Measurements from ENCODE around the gene TMEM170B.

The TMEM170B gene

GRCh38 chr6:11595903-11596302 is 58.4 kb downstream of the TMEM170B start:
- H3K4me2 ChIP-seq = no peak overlapping the region
- no peak for TF ChIP-seq Cebpa-rat (IDR thresholded peaks at IDR 0.05)
- H3K9me3 ChIP-seq = no peaks in the 10 kb centered on the region
- H3K27ac ChIP-seq = no peak overlapping the region
- H3K9ac ChIP-seq = no peak overlapping the region
- no peak overlapping the region for H3K4me3 ChIP-seq
- peaks cover 8% of the 10 kb centered on the region; the same call in 1 of the 2 replicates for H3K4me1 ChIP-seq
- H3K36me3 ChIP-seq = no peaks in the 10 kb centered on the region
- no peaks in the 10 kb centered on the region for H4K20me1 ChIP-seq
- no peaks in the 10 kb centered on the region for H3K27me3 ChIP-seq

DNA sequence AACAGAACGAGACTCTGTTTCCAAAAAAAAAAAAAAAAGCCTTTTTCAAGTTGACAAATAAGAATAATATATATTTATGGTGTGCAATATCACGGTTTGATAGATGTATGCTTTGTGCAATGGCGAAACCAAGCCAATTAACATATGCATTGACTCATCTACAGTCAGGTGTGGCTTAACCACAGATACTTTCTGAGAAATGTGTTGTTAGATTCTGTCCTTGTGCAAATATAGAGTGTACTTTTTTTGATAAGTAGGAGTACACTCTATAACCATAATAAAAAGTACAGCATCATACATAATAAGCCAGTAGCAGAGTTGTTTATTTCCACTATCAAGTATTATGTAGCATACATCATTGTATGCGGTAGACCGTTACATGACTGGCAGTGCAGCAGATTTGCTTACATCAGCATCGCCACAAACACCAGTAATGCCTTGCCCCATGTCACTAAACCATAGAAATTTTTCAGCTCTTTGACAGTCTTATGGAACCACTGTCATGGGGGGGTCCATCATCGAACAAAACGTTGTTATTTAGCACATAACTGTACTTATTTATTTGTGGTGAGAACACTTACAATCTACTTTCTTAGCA is 59.2 kb downstream of the TMEM170B start:
- TF ChIP-seq Cebpa-rat (IDR thresholded peaks at IDR 0.05) = no peak
- Histone ChIP-seq H3K36me3 (no peaks in the 10 kb centered on the region), H3K27me3 (no peaks in the 10 kb centered on the region)

GRCh38 chr6:11598687-11599086 is 61.1 kb downstream of the TMEM170B start:
- Histone ChIP-seq H3K36me3 (no peaks in the 10 kb centered on the region), H4K20me1 (no peaks in the 10 kb centered on the region), H3K4me1 (peaks cover 8% of the 10 kb centered on the region; the same call in 1 of the 2 replicates), H3K4me3 (no peak overlapping the region), H3K9me3 (no peaks in the 10 kb centered on the region), H3K4me2 (no peak overlapping the region), H3K27ac (no peak overlapping the region), H3K9ac (no peak overlapping the region), H3K27me3 (no peaks in the 10 kb centered on the region)
- no peak for TF ChIP-seq Cebpa-rat (IDR thresholded peaks at IDR 0.05)

More for the DNA sequence above, 59.2 kb downstream of the TMEM170B start:
- no peak overlapping the region for H3K27ac ChIP-seq
- H3K4me2 ChIP-seq = no peak overlapping the region
- no peaks in the 10 kb centered on the region for H4K20me1 ChIP-seq
- no peak overlapping the region for H3K9ac ChIP-seq
- H3K4me1 ChIP-seq = peaks cover 8% of the 10 kb centered on the region; the same call in 1 of the 2 replicates
- H3K4me3 ChIP-seq = no peak overlapping the region
- H3K9me3 ChIP-seq = no peaks in the 10 kb centered on the region

DNA sequence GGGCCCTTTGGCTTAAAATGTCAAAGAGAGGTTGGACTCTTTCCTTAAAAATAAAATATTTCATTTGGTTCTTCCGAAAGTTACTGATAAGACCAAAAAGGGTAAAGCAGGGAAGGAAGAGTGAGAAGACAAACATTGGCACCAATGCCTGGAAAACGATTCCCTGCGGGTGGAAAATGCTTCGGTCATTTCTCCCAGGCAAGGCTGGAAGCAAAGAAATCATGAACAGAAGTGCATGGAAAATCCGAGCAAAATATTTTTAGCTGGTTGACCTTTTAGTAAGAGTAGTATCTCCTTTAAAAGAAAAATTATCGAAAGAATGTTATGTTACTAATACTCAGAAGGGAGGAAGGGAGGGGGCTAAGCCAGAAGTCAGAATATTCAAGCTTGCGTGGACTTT is 62.7 kb downstream of the TMEM170B start:
- Histone ChIP-seq H3K4me2 (no peak overlapping the region), H3K9ac (no peak overlapping the region), H3K4me1 (peaks cover 13% of the 10 kb centered on the region), H4K20me1 (no peaks in the 10 kb centered on the region), H3K36me3 (no peaks in the 10 kb centered on the region), H3K27ac (no peak overlapping the region), H3K4me3 (no peak overlapping the region), H3K9me3 (no peaks in the 10 kb centered on the region), H3K27me3 (no peaks in the 10 kb centered on the region)
- no peak for TF ChIP-seq Cebpa-rat (IDR thresholded peaks at IDR 0.05)

DNA sequence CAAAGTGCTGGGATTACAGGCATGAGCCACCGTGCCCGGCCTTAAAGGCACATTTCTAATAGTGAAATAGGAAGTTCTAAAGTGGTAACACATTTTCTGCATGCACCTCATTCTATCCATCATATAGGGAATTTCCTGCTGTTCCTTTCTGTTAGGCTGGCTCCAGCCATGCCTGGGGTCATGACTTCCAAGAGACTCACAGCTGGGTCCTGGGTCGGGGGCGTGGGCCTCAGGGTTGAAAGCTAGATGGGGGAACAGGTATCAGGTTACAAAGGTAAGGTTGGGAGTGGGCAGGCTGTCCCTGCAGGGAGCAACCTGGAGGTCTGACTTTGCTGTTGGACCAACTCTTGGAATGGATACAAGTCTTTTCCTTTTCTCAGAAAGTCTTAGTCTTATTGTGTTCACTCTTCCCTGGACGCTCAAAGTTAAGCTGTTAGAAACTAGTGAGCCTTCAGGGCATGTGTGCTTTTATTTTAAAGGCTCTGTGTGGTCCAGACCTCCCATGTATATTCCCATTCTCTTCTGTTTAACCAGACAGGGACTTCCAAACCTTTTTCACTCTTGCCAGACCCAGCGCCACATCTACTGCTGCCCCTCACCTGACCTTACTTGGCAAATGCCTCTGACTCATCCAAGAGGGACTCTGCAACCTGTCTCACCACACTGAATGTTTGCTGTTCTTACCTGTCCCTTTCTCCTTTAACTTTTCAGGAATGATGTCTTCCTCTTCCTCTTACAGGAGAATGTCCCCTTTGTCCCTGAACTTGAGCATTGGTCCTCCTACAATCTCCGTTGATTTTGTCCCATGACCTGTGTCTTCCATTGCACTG is 64.4 kb downstream of the TMEM170B start:
- Histone ChIP-seq H4K20me1 (no peaks in the 10 kb centered on the region), H3K4me1 (peaks cover 26% of the 10 kb centered on the region), H3K27me3 (no peaks in the 10 kb centered on the region), H3K4me2 (no peak overlapping the region), H3K9ac (no peak overlapping the region), H3K4me3 (no peak overlapping the region), H3K36me3 (no peaks in the 10 kb centered on the region), H3K9me3 (no peaks in the 10 kb centered on the region), H3K27ac (no peak overlapping the region)
- no peak for TF ChIP-seq Cebpa-rat (IDR thresholded peaks at IDR 0.05)

- H3K4me1 ChIP-seq = peaks cover 21% of the 10 kb centered on the region
- no peak overlapping the region for H3K4me2 ChIP-seq
- H4K20me1 ChIP-seq = no peaks in the 10 kb centered on the region
- no peak overlapping the region for H3K27ac ChIP-seq
- H3K4me3 ChIP-seq = no peak overlapping the region
- no peaks in the 10 kb centered on the region for H3K36me3 ChIP-seq
- H3K9me3 ChIP-seq = no peaks in the 10 kb centered on the region
- no peaks in the 10 kb centered on the region for H3K27me3 ChIP-seq
- H3K9ac ChIP-seq = no peak overlapping the region
- no peak for TF ChIP-seq Cebpa-rat (IDR thresholded peaks at IDR 0.05)
Measured at GRCh38 chr6:11604215-11604614, 66.7 kb downstream of the TMEM170B start.

GRCh38 chr6:11604836-11605506 is 67.4 kb downstream of the TMEM170B start:
- Histone ChIP-seq H3K4me1 (peaks cover 29% of the 10 kb centered on the region), H3K4me2 (peak overlapping the region; percentile 56), H4K20me1 (no peaks in the 10 kb centered on the region), H3K9ac (no peak overlapping the region), H3K27ac (0 out of 2 replicates have a peak overlapping the region, but pooled peaks have one; percentile 23), H3K36me3 (no peaks in the 10 kb centered on the region), H3K27me3 (no peaks in the 10 kb centered on the region), H3K4me3 (no peak overlapping the region), H3K9me3 (no peaks in the 10 kb centered on the region)
- TF ChIP-seq Cebpa-rat (IDR thresholded peaks at IDR 0.05) = no peak

DNA sequence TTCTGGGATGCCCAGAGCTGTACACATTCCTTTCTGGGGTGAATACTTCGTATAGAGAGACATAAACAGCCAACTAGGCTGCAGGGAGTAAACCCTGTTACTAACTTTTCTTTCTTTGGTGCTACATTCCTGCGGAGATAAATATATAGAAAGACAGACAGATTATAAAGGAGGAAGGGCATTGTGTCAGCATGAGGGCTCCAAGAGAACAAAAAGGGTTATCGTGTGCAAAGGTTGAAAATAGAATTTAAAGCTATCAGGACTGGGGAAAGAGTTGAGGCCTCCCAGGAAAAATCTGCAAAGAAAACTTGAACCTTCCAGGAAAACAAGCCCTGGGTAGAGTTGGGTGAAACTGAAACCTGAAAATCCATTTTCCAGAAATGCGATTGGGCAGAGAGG is 68.0 kb downstream of the TMEM170B start:
- Histone ChIP-seq H3K27me3 (no peaks in the 10 kb centered on the region), H3K4me2 (peak overlapping the region; percentile 56), H3K4me1 (peaks cover 34% of the 10 kb centered on the region), H3K9me3 (no peaks in the 10 kb centered on the region), H4K20me1 (no peaks in the 10 kb centered on the region), H3K9ac (no peak overlapping the region), H3K27ac (0 out of 2 replicates have a peak overlapping the region, but pooled peaks have one; percentile 23), H3K36me3 (no peaks in the 10 kb centered on the region), H3K4me3 (no peak overlapping the region)
- TF ChIP-seq Cebpa-rat (IDR thresholded peaks at IDR 0.05) = no peak

GRCh38 chr6:11606332-11606731 is 68.8 kb downstream of the TMEM170B start:
- Histone ChIP-seq H4K20me1 (no peaks in the 10 kb centered on the region), H3K4me1 (peaks cover 42% of the 10 kb centered on the region), H3K4me2 (no peak overlapping the region), H3K27ac (no peak overlapping the region), H3K9ac (no peak overlapping the region), H3K36me3 (no peaks in the 10 kb centered on the region), H3K9me3 (no peaks in the 10 kb centered on the region), H3K27me3 (no peaks in the 10 kb centered on the region), H3K4me3 (no peak overlapping the region)
- TF ChIP-seq Cebpa-rat (IDR thresholded peaks at IDR 0.05) = no peak

GRCh38 chr6:11607383-11607782 is 69.8 kb downstream of the TMEM170B start:
- no peak overlapping the region for H3K27ac ChIP-seq
- H3K4me1 ChIP-seq = peaks cover 47% of the 10 kb centered on the region
- H3K4me2 ChIP-seq = no peak overlapping the region
- no peak overlapping the region for H3K9ac ChIP-seq
- H3K27me3 ChIP-seq = no peaks in the 10 kb centered on the region
- no peak for TF ChIP-seq Cebpa-rat (IDR thresholded peaks at IDR 0.05)
- H3K4me3 ChIP-seq = no peak overlapping the region
- no peaks in the 10 kb centered on the region for H3K9me3 ChIP-seq
- H4K20me1 ChIP-seq = no peaks in the 10 kb centered on the region
- no peaks in the 10 kb centered on the region for H3K36me3 ChIP-seq
